DOHH2 (cell line): ENCODE data around the gene JUN.

ENCODE experiments used
- EZH2phosphoT487 ChIP-seq: fragments of 200-600 bp; sonication (generic); IDR thresholded peaks from 2 replicates; pipeline ENCODE4 v1.6.1; 2017; ENCODE audit warnings: borderline replicate concordance, mild to moderate bottlenecking, antibody characterized with exemption, low read length, moderate library complexity, mixed read lengths
- TF ChIP-seq, protein P1 (sequence below): fragments of 200-600 bp; sonication (generic); IDR thresholded peaks from one replicate; pipeline ENCODE4 v1.5.1; 2014; ENCODE audit warnings: antibody characterized with exemption, mild to moderate bottlenecking, low read depth, low read length; ENCODE audit not compliant: poor library complexity, severe bottlenecking

DNA sequence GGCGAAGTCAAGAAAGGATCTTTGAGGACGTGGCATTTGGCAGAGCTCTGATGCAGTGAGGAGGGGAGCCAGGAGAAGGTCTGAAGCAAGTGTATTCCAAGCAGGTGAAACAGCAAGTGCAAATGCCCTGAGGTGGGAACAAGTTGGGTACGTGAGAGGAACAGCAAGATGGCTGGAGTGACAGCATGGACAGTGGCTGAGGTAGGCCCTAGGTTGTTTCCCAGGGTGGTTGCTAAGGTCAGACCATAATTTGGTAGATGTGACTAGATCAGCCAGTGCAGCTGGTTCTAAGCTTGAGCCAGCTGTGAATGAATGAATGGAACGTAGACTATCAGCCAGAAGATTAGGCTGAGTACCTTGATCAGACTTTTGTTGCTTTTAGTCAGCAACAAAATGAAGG is 37.5 kb upstream of the JUN start:
- TF ChIP-seq, protein P1, sequence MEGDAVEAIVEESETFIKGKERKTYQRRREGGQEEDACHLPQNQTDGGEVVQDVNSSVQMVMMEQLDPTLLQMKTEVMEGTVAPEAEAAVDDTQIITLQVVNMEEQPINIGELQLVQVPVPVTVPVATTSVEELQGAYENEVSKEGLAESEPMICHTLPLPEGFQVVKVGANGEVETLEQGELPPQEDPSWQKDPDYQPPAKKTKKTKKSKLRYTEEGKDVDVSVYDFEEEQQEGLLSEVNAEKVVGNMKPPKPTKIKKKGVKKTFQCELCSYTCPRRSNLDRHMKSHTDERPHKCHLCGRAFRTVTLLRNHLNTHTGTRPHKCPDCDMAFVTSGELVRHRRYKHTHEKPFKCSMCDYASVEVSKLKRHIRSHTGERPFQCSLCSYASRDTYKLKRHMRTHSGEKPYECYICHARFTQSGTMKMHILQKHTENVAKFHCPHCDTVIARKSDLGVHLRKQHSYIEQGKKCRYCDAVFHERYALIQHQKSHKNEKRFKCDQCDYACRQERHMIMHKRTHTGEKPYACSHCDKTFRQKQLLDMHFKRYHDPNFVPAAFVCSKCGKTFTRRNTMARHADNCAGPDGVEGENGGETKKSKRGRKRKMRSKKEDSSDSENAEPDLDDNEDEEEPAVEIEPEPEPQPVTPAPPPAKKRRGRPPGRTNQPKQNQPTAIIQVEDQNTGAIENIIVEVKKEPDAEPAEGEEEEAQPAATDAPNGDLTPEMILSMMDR = no peak
- no peak for TF ChIP-seq EZH2phosphoT487
